GM18508 (cell line): ENCODE results near the gene TSPAN4.

Experiments used
- ATAC-seq: cut with Tn5 transposase; IDR thresholded peaks from one replicate; pipeline ENCODE4 v1.9.1; 2021; ENCODE audit warnings: moderate number of reproducible peaks; ENCODE audit not compliant: insufficient read depth, unreplicated experiment

Gene TSPAN4

GRCh38 chr11:833114-833791 is 9.4 kb upstream of the TSPAN4 start:
- no peak for ATAC-seq

GRCh38 chr11:833849-834311 is 8.8 kb upstream of the TSPAN4 start:
- ATAC-seq = no peak

- ATAC-seq = no peak
Measured at GRCh38 chr11:834371-835316, 8.0 kb upstream of the TSPAN4 start.

GRCh38 chr11:836274-836673 is 6.4 kb upstream of the TSPAN4 start:
- no peak for ATAC-seq

GRCh38 chr11:836700-837099 is 6.0 kb upstream of the TSPAN4 start:
- no peak for ATAC-seq

- no peak for ATAC-seq
Measured at GRCh38 chr11:837189-837989, 5.3 kb upstream of the TSPAN4 start.

GRCh38 chr11:837990-838307 is 4.7 kb upstream of the TSPAN4 start:
- no peak for ATAC-seq

GRCh38 chr11:838441-839279 is 4.0 kb upstream of the TSPAN4 start:
- ATAC-seq = no peak

GRCh38 chr11:839280-839623 is 3.4 kb upstream of the TSPAN4 start:
- no peak for ATAC-seq

- ATAC-seq = no peak
Measured at GRCh38 chr11:839875-840617, 2.6 kb upstream of the TSPAN4 start.

GRCh38 chr11:841981-842369 is 677 bp upstream of the TSPAN4 start:
- ATAC-seq = no peak

GRCh38 chr11:843086-843734 is 558 bp downstream of the TSPAN4 start:
- ATAC-seq = no peak

GRCh38 chr11:843818-844692 is 1.4 kb downstream of the TSPAN4 start:
- no peak for ATAC-seq

GRCh38 chr11:844693-845644 is 2.3 kb downstream of the TSPAN4 start:
- ATAC-seq = no peak

GRCh38 chr11:845872-846495 is 3.3 kb downstream of the TSPAN4 start:
- no peak for ATAC-seq

GRCh38 chr11:846496-847098 is 3.9 kb downstream of the TSPAN4 start:
- ATAC-seq = no peak
